Measurements from ENCODE around the gene UCKL1.
"Not testable (repeated sequence)": the region's sequence is repeated elsewhere in the genome, so short reads cannot be mapped to it uniquely, and the experiment has no call there.

The UCKL1 gene

GRCh38 chr20:63972312-63973159, 16.3 kb upstream of the UCKL1 start:
- no peak for DNase-seq (ENCODE audit: low spot score)

- not testable (repeated sequence) for DNase-seq (ENCODE audit: low spot score)
Measured at GRCh38 chr20:63971960-63972311, 15.7 kb upstream of the UCKL1 start.

GRCh38 chr20:63970714-63971431, 14.7 kb upstream of the UCKL1 start:
- DNase-seq (ENCODE audit: low spot score) = no peak

- DNase-seq (ENCODE audit: low spot score) = peak; percentile 78
Measured at GRCh38 chr20:63969838-63970713, 13.9 kb upstream of the UCKL1 start, which contains the start of gene ZNF512B. ZNF512B (minus strand) TSS chr20:63969930; CDS start chr20:63967950, 1,980 bp downstream.

GRCh38 chr20:63968928-63969760, 12.9 kb upstream of the UCKL1 start:
- no peak for DNase-seq (ENCODE audit: low spot score)

- no peak for DNase-seq (ENCODE audit: low spot score)
Measured at GRCh38 chr20:63968136-63968927, 12.1 kb upstream of the UCKL1 start.

GRCh38 chr20:63967330-63968135, 11.3 kb upstream of the UCKL1 start:
- no peak for DNase-seq (ENCODE audit: low spot score)

- DNase-seq (ENCODE audit: low spot score) = no peak
Measured at GRCh38 chr20:63966944-63967322, 10.7 kb upstream of the UCKL1 start.

GRCh38 chr20:63966172-63966943, 10.1 kb upstream of the UCKL1 start:
- DNase-seq (ENCODE audit: low spot score) = no peak

- no peak for DNase-seq (ENCODE audit: low spot score)
Measured at GRCh38 chr20:63964412-63964811, 8.2 kb upstream of the UCKL1 start.

GRCh38 chr20:63963784-63964301, 7.6 kb upstream of the UCKL1 start:
- no peak for DNase-seq (ENCODE audit: low spot score)

- DNase-seq (ENCODE audit: low spot score) = no peak
Measured at GRCh38 chr20:63963348-63963741, 7.1 kb upstream of the UCKL1 start.

GRCh38 chr20:63962426-63963347, 6.5 kb upstream of the UCKL1 start:
- no peak for DNase-seq (ENCODE audit: low spot score)

GRCh38 chr20:63961664-63962425, 5.6 kb upstream of the UCKL1 start:
- no peak for DNase-seq (ENCODE audit: low spot score)

- not testable (repeated sequence) for DNase-seq (ENCODE audit: low spot score)
Measured at GRCh38 chr20:63960654-63961621, 4.7 kb upstream of the UCKL1 start.

GRCh38 chr20:63959699-63960075, 3.5 kb upstream of the UCKL1 start:
- no peak for DNase-seq (ENCODE audit: low spot score)
